Upper lobe of right lung (tissue), 1 donor: ENCODE data around the gene FTCD. TPM values are rescaled to one million over a fixed set of nuclear protein-coding genes. Genes with fewer than 3 reads are reported as not detected.
A peak's percentile ranks its signal among the peaks of the same experiment; 100 is the strongest.
"Not testable (repeated sequence)": the region's sequence is repeated elsewhere in the genome, so short reads cannot be mapped to it uniquely, and the experiment has no call there.

Source experiments
- ATAC-seq: fragments of 200-7000 bp; cut with Tn5 transposase; one replicate; pipeline ENCODE4 v1.9.1; 2020; ENCODE audit warnings: mild to moderate bottlenecking, moderate library complexity
- DNase-seq: peaks from one replicate; pipeline ENCODE4 v3.0.0-alpha.2; 2020
- H3K27ac ChIP-seq: fragments of 200-600 bp; one replicate; pipeline ENCODE4 v1.8.0; 2022
- H3K27me3 ChIP-seq: fragments of 200-600 bp; one replicate; pipeline ENCODE4 v1.8.0; 2022; ENCODE audit warnings: mild to moderate bottlenecking
- H3K36me3 ChIP-seq: fragments of 200-600 bp; one replicate; pipeline ENCODE4 v1.8.0; 2022
- H3K4me1 ChIP-seq: fragments of 200-600 bp; one replicate; pipeline ENCODE4 v1.8.0; 2022
- H3K4me3 ChIP-seq: fragments of 200-600 bp; one replicate; pipeline ENCODE4 v1.8.0; 2022; ENCODE audit warnings: mild to moderate bottlenecking
- H3K9me3 ChIP-seq: fragments of 200-600 bp; one replicate; pipeline ENCODE4 v1.8.0; 2022
- CTCF ChIP-seq: fragments of 200-600 bp; IDR thresholded peaks from one replicate; pipeline ENCODE4 v1.8.0; 2022; ENCODE audit warnings: antibody characterized with exemption
- intact Hi-C: fragments of 100-400 bp; cut with DNase I; formaldehyde crosslinking; loops from one replicate; pipeline ENCODE4 v1.11.0; 2022
- total RNA-seq: library from RNA; stranded (reverse); fragmentation: NEBNext Ultra II Directional; extraction: Animal tissue kit (Norgen Biotek cat#: 25700); gene quantifications from one replicate; pipeline ENCODE4 v1.2.1, GENCODE V29; 2021
- donor health status: DM: no; HTN: yes; CAD: no; lungs with severe emphysema.

FTCD gene
- total RNA-seq, 1 donor from 2014 or later, result 0.46 TPM

DNA sequence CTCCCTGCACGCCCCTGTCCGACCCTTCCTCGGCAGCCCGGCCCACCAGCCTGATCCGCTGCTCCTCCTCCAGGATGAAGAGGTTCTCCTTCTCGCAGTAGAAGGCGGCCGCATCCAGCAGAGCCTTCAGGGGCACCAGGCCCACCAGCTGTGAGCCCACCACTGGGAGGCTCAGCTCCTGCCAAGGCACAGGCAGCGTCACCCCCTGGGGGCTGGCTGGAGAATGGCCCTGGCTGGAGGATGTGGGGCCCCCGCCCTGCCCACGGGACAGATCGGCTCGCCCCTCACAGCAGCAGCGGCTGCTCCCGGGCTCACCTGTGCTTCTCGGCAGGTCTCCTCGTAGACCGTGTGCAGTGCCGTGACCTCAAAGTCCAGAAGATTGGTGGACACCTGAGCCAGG is 5.3 kb downstream of the FTCD start:
- Histone ChIP-seq H3K27me3 (no peaks in the 10 kb centered on the region), H3K4me3 (no peak overlapping the region), H3K27ac (no peak overlapping the region), H3K9me3 (no peaks in the 10 kb centered on the region), H3K4me1 (peaks cover 10% of the 10 kb centered on the region), H3K36me3 (no peaks in the 10 kb centered on the region)
- DNase-seq (peak; percentile 56), ATAC-seq (no peak)
- intact Hi-C loops, result no loop called here
- no peak for TF ChIP-seq CTCF

DNA sequence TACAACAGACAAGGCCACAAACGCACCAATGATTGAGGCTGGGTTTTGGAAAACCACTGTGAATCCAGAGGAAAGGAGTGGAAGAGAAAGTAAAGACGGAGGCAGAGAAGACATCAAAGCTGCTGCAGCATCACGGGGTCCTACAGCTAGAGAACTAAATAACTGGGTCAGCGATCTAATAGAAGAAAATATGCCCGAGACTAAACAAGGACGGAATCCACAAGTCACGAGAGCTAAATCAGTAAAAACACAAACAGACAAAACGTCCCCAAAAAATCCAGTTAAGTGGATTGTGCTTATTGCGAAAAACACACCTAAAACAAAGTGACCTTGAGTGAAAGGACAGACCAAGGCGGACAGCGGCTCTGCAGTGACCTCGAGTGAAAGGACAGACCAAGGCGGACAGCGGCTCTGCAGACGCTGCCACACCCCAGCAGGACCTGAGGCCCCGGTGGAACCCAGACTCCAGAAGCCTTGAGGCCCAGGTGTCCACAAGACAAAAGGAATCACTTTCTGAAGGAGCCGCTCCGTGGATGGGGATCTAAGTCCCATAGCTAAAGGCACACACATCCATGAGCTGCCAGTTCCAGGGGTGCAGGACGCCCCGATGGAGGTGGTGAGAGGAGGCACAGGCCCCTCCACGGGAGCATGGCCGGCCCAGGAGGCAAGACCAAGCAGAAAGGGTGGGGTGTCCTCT is 6.0 kb downstream of the FTCD start:
- Histone ChIP-seq H3K36me3 (no peaks in the 10 kb centered on the region), H3K9me3 (no peaks in the 10 kb centered on the region), H3K4me1 (peaks cover 10% of the 10 kb centered on the region), H3K27me3 (no peaks in the 10 kb centered on the region), H3K27ac (no peak overlapping the region), H3K4me3 (no peak overlapping the region)
- intact Hi-C loops, result no loop called here
- TF ChIP-seq CTCF, result no peak
- ATAC-seq, result no peak
- DNase-seq, result peak; percentile 44

DNA sequence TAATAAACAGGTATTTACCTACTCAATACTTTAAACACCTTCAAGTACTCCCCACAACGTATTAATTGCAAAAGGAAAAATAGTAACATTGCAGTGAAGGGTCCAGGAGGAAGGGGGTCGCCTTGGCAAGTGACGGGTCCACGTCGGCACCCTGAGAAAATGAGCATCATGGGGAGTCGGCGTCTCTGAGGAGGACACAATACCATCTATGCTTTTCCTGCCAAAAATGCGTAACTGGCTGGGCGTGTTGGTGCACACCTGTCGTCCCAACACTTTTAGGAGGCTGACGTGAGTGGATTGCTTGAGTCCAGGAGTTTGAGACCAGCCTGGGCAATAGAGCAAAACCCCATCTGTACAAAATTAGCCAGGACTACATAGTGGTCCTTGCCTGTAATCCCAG is 7.3 kb downstream of the FTCD start:
- ATAC-seq (no peak), DNase-seq (no peak)
- intact Hi-C loops, result no loop called here
- no peaks in the 10 kb centered on the region for H3K9me3 ChIP-seq
- no peaks in the 10 kb centered on the region for H3K27me3 ChIP-seq
- peaks cover 3% of the 10 kb centered on the region for H3K4me1 ChIP-seq
- TF ChIP-seq CTCF, result no peak
- no peak overlapping the region for H3K4me3 ChIP-seq
- no peak overlapping the region for H3K27ac ChIP-seq
- H3K36me3 ChIP-seq, result no peaks in the 10 kb centered on the region

GRCh38 chr21:46147429-46147828 is 8.0 kb downstream of the FTCD start:
- ATAC-seq, intact Hi-C loops, H3K27me3 ChIP-seq, H3K4me1 ChIP-seq, H3K27ac ChIP-seq, H3K36me3 ChIP-seq, DNase-seq, H3K9me3 ChIP-seq, H3K4me3 ChIP-seq: not testable (repeated sequence)
- TF ChIP-seq CTCF, result peak; percentile 36

DNA sequence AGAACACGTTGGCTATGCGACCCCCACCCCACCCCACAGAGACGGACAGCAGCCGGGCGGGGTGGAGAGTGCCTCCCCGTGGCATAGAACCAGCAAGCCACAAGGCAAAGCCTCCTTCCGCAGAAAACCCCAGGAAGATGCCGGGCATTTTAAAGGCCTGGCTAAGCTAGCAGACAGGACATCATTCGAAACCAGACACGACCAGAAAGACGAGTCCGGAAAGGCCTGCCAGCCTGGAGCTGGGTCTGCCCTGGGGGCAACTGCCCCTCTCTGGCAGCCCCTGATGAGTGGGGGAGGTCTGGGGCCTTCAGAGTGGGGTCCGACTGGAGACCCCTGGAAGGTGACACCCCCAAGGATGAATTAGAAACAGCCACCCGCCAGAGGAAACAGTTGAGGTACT is 8.5 kb downstream of the FTCD start:
- intact Hi-C loops, result no loop called here

More for the DNA sequence above, 8.5 kb downstream of the FTCD start:
- H3K36me3 ChIP-seq, result no peaks in the 10 kb centered on the region
- DNase-seq (no peak), ATAC-seq (no peak)
- H3K4me1 ChIP-seq, result no peaks in the 10 kb centered on the region
- no peak overlapping the region for H3K27ac ChIP-seq
- no peak overlapping the region for H3K4me3 ChIP-seq
- H3K9me3 ChIP-seq, result no peaks in the 10 kb centered on the region
- H3K27me3 ChIP-seq, result no peaks in the 10 kb centered on the region
- TF ChIP-seq CTCF, result no peak
